HEK293T (cell line): ENCODE results near the gene FAM53B.

Source experiments
- CTCF ChIA-PET: fragments of 350-600 bp; formaldehyde crosslinking; extraction: SDS; loops from one replicate; lab custom pipeline; 2021; ENCODE audit warnings: antibody characterized with exemption, inconsistent platforms; lab: Yijun Ruan, JAX
- POLR2A ChIA-PET: fragments of 350-600 bp; formaldehyde crosslinking; extraction: SDS; loops from one replicate; lab custom pipeline; 2020; ENCODE audit warnings: antibody characterized with exemption, inconsistent platforms; lab: Yijun Ruan, JAX
- DNase-seq: peaks from one replicate; pipeline ENCODE4 v3.0.0; 2012; ENCODE audit warnings: mixed read lengths; ENCODE audit errors: extremely low spot score
- ARNT ChIP-seq: fragments of 450-650 bp; IDR thresholded peaks from 2 replicates; pipeline ENCODE4 v1.6.1; 2017; ENCODE audit warnings: mild to moderate bottlenecking
- BHLHE40 ChIP-seq: fragments of 450-650 bp; IDR thresholded peaks from 2 replicates; pipeline ENCODE4 v1.6.1; 2016; ENCODE audit warnings: mild to moderate bottlenecking, moderate library complexity, borderline replicate concordance
- CTBP1 ChIP-seq: fragments of 450-650 bp; IDR thresholded peaks from 2 replicates; pipeline ENCODE4 v1.6.1; 2016; ENCODE audit warnings: borderline replicate concordance
- ELF4 ChIP-seq: fragments of 450-650 bp; IDR thresholded peaks from 2 replicates; pipeline ENCODE4 v1.6.1; 2017; ENCODE audit warnings: antibody characterized with exemption
- FOXA1 ChIP-seq: fragments of 450-650 bp; IDR thresholded peaks from 2 replicates; pipeline ENCODE4 v1.6.1; 2016; ENCODE audit warnings: mild to moderate bottlenecking
- FOXK2 ChIP-seq: fragments of 450-650 bp; IDR thresholded peaks from 2 replicates; pipeline ENCODE4 v1.6.1; 2016; ENCODE audit warnings: mild to moderate bottlenecking
- FOXM1 ChIP-seq: fragments of 450-650 bp; IDR thresholded peaks from 2 replicates; pipeline ENCODE4 v1.6.1; 2017; ENCODE audit warnings: mild to moderate bottlenecking, borderline replicate concordance
- HDGF ChIP-seq: fragments of 450-650 bp; IDR thresholded peaks from 2 replicates; pipeline ENCODE4 v1.6.1; 2017; ENCODE audit warnings: antibody characterized with exemption, borderline replicate concordance
- L3MBTL2 ChIP-seq: fragments of 450-650 bp; conservative IDR thresholded peaks from 2 replicates; pipeline ENCODE4 v1.6.1; 2016; ENCODE audit warnings: mild to moderate bottlenecking
- LEF1 ChIP-seq: fragments of 450-650 bp; IDR thresholded peaks from 2 replicates; pipeline ENCODE4 v1.6.1; 2017; ENCODE audit warnings: mild to moderate bottlenecking, borderline replicate concordance
- NFRKB ChIP-seq: fragments of 450-650 bp; IDR thresholded peaks from 2 replicates; pipeline ENCODE4 v1.6.1; 2016; ENCODE audit warnings: mild to moderate bottlenecking, moderate library complexity
- SP1 ChIP-seq: fragments of 450-650 bp; IDR thresholded peaks from 2 replicates; pipeline ENCODE4 v1.6.1; 2017
- SUZ12 ChIP-seq: fragments of 450-650 bp; IDR thresholded peaks from 2 replicates; pipeline ENCODE4 v1.6.1; 2016; ENCODE audit warnings: mild to moderate bottlenecking
- TARDBP ChIP-seq: fragments of 450-650 bp; IDR thresholded peaks from 2 replicates; pipeline ENCODE4 v1.6.1; 2016
- ZNF384 ChIP-seq: fragments of 450-650 bp; IDR thresholded peaks from 2 replicates; pipeline ENCODE4 v1.6.1; 2016
- TF ChIP-seq, protein P1 (sequence below): fragments of 450-650 bp; IDR thresholded peaks from 2 replicates; pipeline ENCODE4 v1.6.1; 2016

Gene FAM53B

DNA sequence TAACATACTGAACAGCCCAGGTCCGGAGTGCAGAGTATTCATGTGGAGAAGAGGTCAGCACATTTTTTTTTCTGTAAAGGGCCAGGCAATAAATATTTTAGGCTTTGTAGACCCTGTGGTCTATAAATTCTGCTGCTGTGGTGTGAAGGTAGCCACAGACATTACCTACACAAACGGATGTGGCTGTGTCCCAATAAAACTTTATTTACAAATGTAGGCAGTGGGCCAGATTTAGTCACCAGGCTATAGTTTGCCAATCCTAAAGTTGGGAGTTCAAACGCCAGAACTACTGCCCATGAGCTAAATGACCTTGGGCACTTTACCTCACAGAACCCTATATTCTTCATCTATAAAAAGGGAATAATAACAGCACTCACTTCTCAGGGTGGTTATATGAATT is 13.4 kb downstream of the FAM53B start:
- TF ChIP-seq BHLHE40 = no peak
- TF ChIP-seq SUZ12 = no peak
- TF ChIP-seq LEF1 = no peak
- no peak for DNase-seq
- ChIA-PET POLR2A (interaction anchor here (0.9 kb wide), 1 partner anchor 8 kb away, joined by 3 read pairs; no protein-coding TSS in a partner anchor), CTCF (interaction anchor here (1.5 kb wide), 1 partner anchor 10 kb away, joined by 6 read pairs; no protein-coding TSS in a partner anchor)

DNA sequence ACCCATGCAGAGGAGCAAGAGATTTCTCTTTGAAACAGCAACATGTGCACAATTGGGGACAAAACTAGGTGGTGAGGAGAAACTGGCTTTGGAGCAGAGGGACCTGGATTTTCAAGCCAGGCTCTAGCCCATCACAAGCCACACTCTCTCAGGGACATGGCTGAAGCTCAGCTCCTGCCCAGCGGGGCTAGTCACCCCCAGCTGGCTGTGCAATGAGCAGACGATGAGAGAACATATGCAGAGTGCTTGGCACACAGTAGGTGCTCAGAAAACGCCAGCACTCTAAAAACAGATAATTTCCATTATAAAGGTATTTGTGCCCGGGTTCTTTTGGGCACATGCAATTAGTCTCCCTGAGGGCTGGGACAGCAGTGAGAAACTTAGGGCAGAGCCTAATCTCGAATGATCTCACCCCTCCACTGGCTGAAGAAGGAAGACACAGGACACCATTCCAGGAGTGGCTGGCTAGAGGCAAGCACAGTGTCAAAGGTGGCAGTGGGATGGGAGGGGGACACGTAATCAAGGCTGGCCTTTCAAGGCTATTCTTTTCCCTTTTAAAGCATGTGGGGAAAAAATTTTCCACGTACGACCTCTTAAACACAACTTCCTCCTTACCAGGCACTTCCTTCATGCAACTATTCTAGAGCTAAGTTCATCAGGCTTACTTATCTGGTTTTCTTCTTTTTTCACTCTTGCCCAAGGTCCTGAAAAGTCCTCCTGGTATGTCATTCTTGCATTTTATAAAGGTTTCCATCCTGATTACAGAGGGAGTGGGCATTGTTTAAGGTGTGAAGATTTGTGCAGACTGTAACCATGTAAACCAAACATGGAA is 15.1 kb downstream of the FAM53B start:
- ChIA-PET POLR2A (no interaction called here), CTCF (no interaction called here)
- TF ChIP-seq HDGF (no peak), L3MBTL2 (no peak), BHLHE40 (no peak), CTBP1 (no peak), LEF1 (no peak), TARDBP (no peak), FOXK2 (no peak), FOXA1 (no peak), NFRKB (no peak), SP1 (no peak), ARNT (no peak), ELF4 (no peak), FOXM1 (no peak)
- TF ChIP-seq, protein P1, sequence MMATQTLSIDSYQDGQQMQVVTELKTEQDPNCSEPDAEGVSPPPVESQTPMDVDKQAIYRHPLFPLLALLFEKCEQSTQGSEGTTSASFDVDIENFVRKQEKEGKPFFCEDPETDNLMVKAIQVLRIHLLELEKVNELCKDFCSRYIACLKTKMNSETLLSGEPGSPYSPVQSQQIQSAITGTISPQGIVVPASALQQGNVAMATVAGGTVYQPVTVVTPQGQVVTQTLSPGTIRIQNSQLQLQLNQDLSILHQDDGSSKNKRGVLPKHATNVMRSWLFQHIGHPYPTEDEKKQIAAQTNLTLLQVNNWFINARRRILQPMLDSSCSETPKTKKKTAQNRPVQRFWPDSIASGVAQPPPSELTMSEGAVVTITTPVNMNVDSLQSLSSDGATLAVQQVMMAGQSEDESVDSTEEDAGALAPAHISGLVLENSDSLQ = no peak
- no peak for DNase-seq

DNA sequence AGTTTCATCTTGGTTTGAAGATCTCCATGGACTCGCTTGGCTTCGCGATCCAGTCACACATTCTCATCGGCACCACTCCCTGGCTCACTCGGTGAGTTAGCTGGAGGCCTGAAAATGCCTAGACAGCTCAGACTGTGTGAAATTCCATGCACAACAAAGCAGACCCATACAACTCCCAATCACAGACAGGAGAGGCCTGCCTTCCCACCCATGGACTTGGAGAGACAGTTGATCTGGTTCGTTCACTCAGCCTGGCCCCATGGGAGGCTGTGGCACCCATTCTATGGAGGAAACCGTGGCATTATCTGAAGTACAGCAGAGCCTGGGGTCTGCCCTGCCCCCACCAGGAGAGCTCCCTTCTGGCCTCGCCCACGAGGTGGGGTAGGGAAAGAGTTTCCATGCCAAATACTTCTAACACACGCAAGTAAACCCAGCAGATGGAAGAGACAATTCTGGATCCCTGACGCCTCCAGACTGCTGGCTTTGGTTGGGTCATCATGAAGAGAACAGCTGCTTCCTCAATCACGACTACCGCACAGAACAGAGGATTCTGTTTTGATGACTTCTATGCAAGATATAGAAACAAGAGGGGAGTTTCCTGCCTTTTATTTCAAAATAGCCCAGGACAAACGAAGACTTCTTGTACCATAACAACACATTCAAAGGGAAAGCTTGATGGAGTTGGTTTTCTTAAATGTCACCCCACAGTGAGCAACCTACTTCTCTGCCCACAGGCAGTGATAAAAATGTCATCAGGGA is 15.9 kb downstream of the FAM53B start:
- CTCF ChIA-PET = no interaction called here
- TF ChIP-seq FOXA1 (no peak), FOXK2 (no peak), SUZ12 (no peak), ELF4 (no peak), ZNF384 (no peak), HDGF (no peak), L3MBTL2 (no peak), LEF1 (no peak), FOXM1 (no peak), NFRKB (no peak), TARDBP (no peak), BHLHE40 (no peak), SP1 (no peak), ARNT (no peak)
- TF ChIP-seq, protein P1 = no peak
- DNase-seq = no peak
- POLR2A ChIA-PET = no interaction called here

DNA sequence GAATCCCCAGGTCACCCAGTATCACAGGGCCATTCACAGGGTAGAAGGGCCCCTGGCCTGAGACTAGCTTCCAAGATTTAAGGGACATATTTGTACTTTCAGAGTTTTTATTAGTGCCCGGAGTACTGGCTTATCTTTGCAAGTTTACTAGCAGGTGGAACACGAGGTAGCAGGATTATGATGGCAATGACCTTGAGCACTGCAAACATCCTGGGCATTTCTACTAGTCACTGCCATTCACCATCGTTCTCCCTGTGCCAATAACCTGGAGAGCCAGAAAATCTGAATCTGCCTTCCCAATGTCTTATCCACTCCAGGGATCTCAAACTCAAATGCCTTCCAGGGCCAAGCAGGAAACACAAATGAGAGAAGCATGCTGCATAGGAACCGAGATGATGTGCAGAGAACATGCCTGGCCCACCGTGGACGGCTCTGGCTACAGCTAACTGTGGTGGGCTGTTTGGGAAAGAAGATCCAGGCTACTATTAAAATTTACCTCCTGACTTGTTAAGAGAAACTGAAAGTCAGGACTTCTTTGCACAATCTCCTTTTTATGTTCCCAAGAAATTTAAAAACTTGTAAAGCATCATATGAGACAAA is 16.7 kb downstream of the FAM53B start:
- POLR2A ChIA-PET = no interaction called here
- no peak for DNase-seq
- TF ChIP-seq LEF1 = no peak
- TF ChIP-seq BHLHE40 = no peak
- TF ChIP-seq CTBP1 = no peak
- TF ChIP-seq ELF4 = no peak
- TF ChIP-seq ARNT = no peak
- no peak for TF ChIP-seq SUZ12
- no peak for TF ChIP-seq FOXA1
- TF ChIP-seq FOXM1 = no peak
- no peak for TF ChIP-seq ZNF384
- TF ChIP-seq SP1 = no peak
- TF ChIP-seq HDGF = no peak
- no peak for TF ChIP-seq L3MBTL2
- no peak for TF ChIP-seq FOXK2
- TF ChIP-seq NFRKB = no peak
- no peak for TF ChIP-seq TARDBP
- TF ChIP-seq, protein P1 = no peak
- CTCF ChIA-PET = no interaction called here

DNA sequence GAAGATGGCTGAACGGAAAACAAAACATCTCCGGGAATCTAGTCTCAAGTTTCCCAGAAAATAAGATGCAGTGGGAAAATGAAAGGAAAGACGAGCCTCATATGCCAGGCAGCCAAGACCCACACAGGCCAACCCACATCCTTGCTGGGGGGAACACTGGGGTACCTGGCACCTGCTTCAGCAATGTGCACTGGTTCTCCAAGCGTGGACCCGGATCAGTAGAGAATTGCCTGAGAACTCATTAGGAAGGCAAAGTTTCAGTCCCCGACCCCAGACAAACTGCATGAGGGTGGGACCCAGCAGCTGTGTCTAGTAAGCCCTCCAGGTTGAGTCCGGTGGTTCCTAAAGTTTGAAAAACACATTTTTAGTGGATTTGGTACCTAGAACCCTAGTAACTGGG is 18.4 kb downstream of the FAM53B start:
- TF ChIP-seq BHLHE40 = no peak
- TF ChIP-seq SP1 = no peak
- TF ChIP-seq CTBP1 = no peak
- TF ChIP-seq FOXK2 = no peak
- TF ChIP-seq FOXM1 = no peak
- TF ChIP-seq TARDBP = no peak
- no peak for TF ChIP-seq L3MBTL2
- TF ChIP-seq SUZ12 = no peak
- no peak for TF ChIP-seq NFRKB
- no peak for TF ChIP-seq ZNF384
- TF ChIP-seq HDGF = no peak
- TF ChIP-seq, protein P1 = no peak
- no peak for TF ChIP-seq LEF1
- ChIA-PET CTCF (no interaction called here), POLR2A (no interaction called here)
- no peak for DNase-seq
